K562 (cell line): Measurements from ENCODE around the gene LEPROT. TPM values are rescaled to one million over a fixed set of nuclear protein-coding genes. Genes with fewer than 3 reads are reported as not detected.

Experiments used
- FOXP4 ChIP-seq: sonication (generic); formaldehyde crosslinking; IDR thresholded peaks from 2 replicates; pipeline ENCODE4 v1.8.0; 2022; ENCODE audit warnings: mild to moderate bottlenecking, missing genetic modification reagents, borderline replicate concordance
- GABPA ChIP-seq: fragments of 200-800 bp; sonication (Bioruptor generic); conservative IDR thresholded peaks from 2 replicates; pipeline ENCODE4 v1.6.1; 2016; ENCODE audit warnings: low read depth, missing genetic modification characterization, missing compliant biosample characterization
- GTF3C2 ChIP-seq: IDR thresholded peaks from 3 replicates; pipeline ENCODE4 v1.6.1; 2011; ENCODE audit warnings: borderline replicate concordance, mild to moderate bottlenecking, moderate library complexity; ENCODE audit not compliant: insufficient read length; ENCODE audit errors: extremely low read depth
- IRF9 ChIP-seq: fragments of 450-650 bp; IDR thresholded peaks from 2 replicates; pipeline ENCODE4 v1.6.1; 2016; ENCODE audit warnings: missing biosample characterization, missing genetic modification characterization
- MAZ ChIP-seq, 2 experiments: fragments of 450-650 bp in 1 of 2; sonication (generic) in 1 of 2; formaldehyde crosslinking; IDR thresholded peaks in 1 of 2; conservative IDR thresholded peaks in 1 of 2; 2 replicates each; pipeline versions ENCODE4 v1.4.0 to v1.5.0; 2020; ENCODE audit warnings: mild to moderate bottlenecking in 1 of 2, missing genetic modification reagents in 1 of 2
- MBD1 ChIP-seq: fragments of 250-450 bp; sonication (Bioruptor Pico); IDR thresholded peaks from 2 replicates; pipeline ENCODE4 v1.8.0; 2022; ENCODE audit warnings: inconsistent platforms
- MTA2 ChIP-seq: fragments of 450-650 bp; IDR thresholded peaks from 2 replicates; pipeline ENCODE4 v1.6.1; 2016; ENCODE audit warnings: low read depth
- SMARCB1 ChIP-seq: IDR thresholded peaks from 2 replicates; pipeline ENCODE4 v1.6.1; 2011; ENCODE audit warnings: improper control_type of control experiment, low read depth; ENCODE audit not compliant: insufficient read length
- STAT5A ChIP-seq: IDR thresholded peaks from 2 replicates; pipeline ENCODE4 v1.6.1; 2012; ENCODE audit warnings: low read length, inconsistent platforms, borderline replicate concordance
- TCF15 ChIP-seq: fragments of 250-450 bp; sonication (Bioruptor Pico); IDR thresholded peaks from 2 replicates; pipeline ENCODE4 v1.8.0; 2022; ENCODE audit warnings: moderate library complexity, mild to moderate bottlenecking, inconsistent platforms
- ZBTB1 ChIP-seq: sonication (generic); formaldehyde crosslinking; IDR thresholded peaks from 2 replicates; pipeline ENCODE4 v1.8.1; 2023; ENCODE audit warnings: missing genetic modification reagents, low read depth, mild to moderate bottlenecking, borderline replicate concordance
- ZBTB5 ChIP-seq: fragments of 450-650 bp; IDR thresholded peaks from 2 replicates; pipeline ENCODE4 v1.6.1; 2017; ENCODE audit warnings: antibody characterized with exemption
- ZNF23 ChIP-seq: fragments of 250-450 bp; sonication (Bioruptor Pico); IDR thresholded peaks from 2 replicates; pipeline ENCODE4 v1.4.0; 2020; ENCODE audit warnings: mild to moderate bottlenecking
- ZNF3 ChIP-seq: fragments of 250-450 bp; sonication (Bioruptor Pico); IDR thresholded peaks from 2 replicates; pipeline ENCODE4 v1.5.0; 2021; ENCODE audit warnings: mild to moderate bottlenecking, moderate library complexity
- ZNF444 ChIP-seq: fragments of 250-450 bp; sonication (Bioruptor Pico); IDR thresholded peaks from 2 replicates; pipeline ENCODE4 v1.4.0; 2020; ENCODE audit warnings: mild to moderate bottlenecking, moderate library complexity
- ZNF764 ChIP-seq: fragments of 250-450 bp; sonication (Bioruptor Pico); IDR thresholded peaks from 2 replicates; pipeline ENCODE4 v1.4.0; 2020; ENCODE audit warnings: low read depth, mild to moderate bottlenecking, moderate library complexity
- ZSCAN32 ChIP-seq: fragments of 450-650 bp; formaldehyde crosslinking; IDR thresholded peaks from 2 replicates; pipeline ENCODE4 v1.4.0; 2020; ENCODE audit warnings: mild to moderate bottlenecking, moderate library complexity
- polyA plus RNA-seq, 8 experiments: library from polyadenylated mRNA; depleted of rRNA in 4 of 8; stranded (reverse) in 5 of 8; unstranded in 3 of 8; fragments of >200 nt; fragmentation: Nextera tagmentation in 2 of 8; fragmentation: Illumina TruSeq in 1 of 8; extraction: Ambion mirVana in 2 of 8; extraction: Trizol in 1 of 8; gene quantifications; 2 replicates each; pipeline versions ENCODE4 v1.2.1 to v1.2.3, GENCODE V29; 2011 to 2014; ENCODE audit warnings: inconsistent platforms in 1 of 8, missing spikeins in 1 of 8
- total RNA-seq, 7 experiments: library from RNA; depleted of rRNA in 6 of 7; stranded (reverse); fragments of >200 nt in 6 of 7; fragmentation: Illumina TruSeq in 2 of 7; extraction: Trizol in 2 of 7; gene quantifications; 2 replicates each; pipeline versions ENCODE4 v1.2.1 to v1.2.3, GENCODE V29; 2011 to 2021; ENCODE audit warnings: low replicate concordance in 1 of 7

LEPROT gene
- total and polyA plus RNA-seq, 9 of the 15 experiments (the other 6 are each of a cell fraction or from before 2014, with no cell fraction given): 28.1 to 97.5 (median 45.8) TPM

GRCh38 chr1:65480684-65481405 lies 60.4 kb downstream of the LEPROT start (continued):
- no peak for TF ChIP-seq TCF15
- no peak for TF ChIP-seq MAZ (CRISPR knock-in tag; conservative IDR thresholded peaks at IDR 0.05 in 1 of 2, IDR thresholded peaks at IDR 0.05 in 1 of 2)
- no peak for TF ChIP-seq ZSCAN32
- no peak for TF ChIP-seq ZNF444 (CRISPR knock-in tag)
- TF ChIP-seq GABPA (tag): no peak
- TF ChIP-seq MTA2: peak; percentile 81
- TF ChIP-seq ZNF764 (CRISPR knock-in tag): no peak
- no peak for TF ChIP-seq ZBTB5
- no peak for TF ChIP-seq SMARCB1
- no peak for TF ChIP-seq ZNF3
- TF ChIP-seq GTF3C2: no peak
- peak; percentile 98 for TF ChIP-seq STAT5A
- no peak for TF ChIP-seq ZBTB1 (CRISPR knock-in tag)
- no peak for TF ChIP-seq MBD1 (CRISPR knock-in tag)
- TF ChIP-seq IRF9: no peak
- no peak for TF ChIP-seq FOXP4
- no peak for TF ChIP-seq ZNF23 (CRISPR knock-in tag)
